NB4 (cell line): ENCODE data around the gene DNAJC8.

Source experiments
- DNase-seq: peaks from one replicate; pipeline ENCODE4 v3.0.0; 2010; ENCODE audit warnings: low read depth
- H3K4me3 ChIP-seq: one replicate; pipeline ENCODE4 v1.5.1; 2011; ENCODE audit warnings: mild to moderate bottlenecking, low read depth, low read length, moderate library complexity
- CTCF ChIP-seq: IDR thresholded peaks from one replicate; pipeline ENCODE4 v1.5.1; 2012; ENCODE audit warnings: low read depth, low read length
- MAX ChIP-seq: IDR thresholded peaks from 2 replicates; pipeline ENCODE4 v1.6.1; 2011; ENCODE audit warnings: low read depth, low read length
- MYC ChIP-seq: IDR thresholded peaks from 2 replicates; pipeline ENCODE4 v1.6.1; 2011; ENCODE audit warnings: low read depth, low read length
- POLR2A ChIP-seq: IDR thresholded peaks from 2 replicates; pipeline ENCODE4 v1.6.1; 2011; ENCODE audit warnings: mild to moderate bottlenecking; ENCODE audit not compliant: insufficient read length; ENCODE audit errors: extremely low read depth

The DNAJC8 gene

GRCh38 chr1:28173151-28173979 is 59.5 kb downstream of the DNAJC8 start:
- no peak for DNase-seq
- H3K4me3 ChIP-seq, result peak overlapping the region; percentile 21
- TF ChIP-seq CTCF (no peak), MAX (no peak), MYC (no peak), POLR2A (no peak)

- peak; percentile 97 for DNase-seq
- TF ChIP-seq MYC (peak; percentile 86), POLR2A (peak; percentile 36), CTCF (no peak), MAX (peak; percentile 65)
- peak overlapping the region; percentile 22 for H3K4me3 ChIP-seq
Measured at GRCh38 chr1:28172713-28173150, 60.1 kb downstream of the DNAJC8 start.

- TF ChIP-seq MYC, result no peak
- TF ChIP-seq CTCF, result no peak
- no peak for TF ChIP-seq MAX
- no peak for TF ChIP-seq POLR2A
- no peak overlapping the region for H3K4me3 ChIP-seq
- no peak for DNase-seq
Measured at GRCh38 chr1:28171246-28171645, 61.6 kb downstream of the DNAJC8 start.

GRCh38 chr1:28170001-28170596 is 62.7 kb downstream of the DNAJC8 start:
- no peak overlapping the region for H3K4me3 ChIP-seq
- no peak for DNase-seq
- TF ChIP-seq POLR2A, result no peak
- no peak for TF ChIP-seq CTCF
- TF ChIP-seq MAX, result no peak
- no peak for TF ChIP-seq MYC

- H3K4me3 ChIP-seq, result no peak overlapping the region
- no peak for DNase-seq
- TF ChIP-seq MYC (no peak), MAX (no peak), POLR2A (no peak), CTCF (no peak)
Measured at GRCh38 chr1:28163496-28164161, 69.2 kb downstream of the DNAJC8 start.
